Nephron progenitor cell (in vitro differentiated cells): ENCODE results near the gene CHIA.
"Not testable (repeated sequence)": the region's sequence is repeated elsewhere in the genome, so short reads cannot be mapped to it uniquely, and the experiment has no call there.

ENCODE experiments used
- DNase-seq: peaks from one replicate; pipeline ENCODE4 v3.0.0; 2021
- H3K27ac Mint-ChIP-seq: 2 replicates; pipeline ENCODE4 v1.8.0; 2021; ENCODE audit warnings: mild to moderate bottlenecking, moderate library complexity, mixed read lengths
- H3K27me3 Mint-ChIP-seq: 2 replicates; pipeline ENCODE4 v1.8.0; 2021; ENCODE audit warnings: mild to moderate bottlenecking, low read depth, mixed read lengths; ENCODE audit not compliant: poor library complexity
- H3K36me3 Mint-ChIP-seq: 2 replicates; pipeline ENCODE4 v1.8.0; 2021; ENCODE audit warnings: low read depth, mixed read lengths
- H3K4me1 Mint-ChIP-seq: 2 replicates; pipeline ENCODE4 v1.8.0; 2021; ENCODE audit warnings: mixed read lengths
- H3K4me3 Mint-ChIP-seq: 2 replicates; pipeline ENCODE4 v1.8.0; 2021; ENCODE audit warnings: mild to moderate bottlenecking, moderate library complexity, mixed read lengths
- H3K9me3 Mint-ChIP-seq: 2 replicates; pipeline ENCODE4 v1.8.0; 2021; ENCODE audit warnings: mild to moderate bottlenecking, moderate library complexity, mixed read lengths
- CTCF ChIP-seq: fragments of 200-600 bp; sonication (generic); IDR thresholded peaks from 2 replicates; pipeline ENCODE4 v1.5.0; 2021; ENCODE audit warnings: antibody characterized with exemption

CHIA gene

GRCh38 chr1:111346089-111346885 lies 55.6 kb downstream of the CHIA start:
- Mint-ChIP-seq H3K9me3 (no peaks in the 10 kb centered on the region), H3K27me3 (peaks cover 35% of the 10 kb centered on the region), H3K4me3 (peak overlapping the region; percentile 89), H3K27ac (peak overlapping the region; percentile 83), H3K36me3 (no peaks in the 10 kb centered on the region), H3K4me1 (peaks cover 21% of the 10 kb centered on the region)
- no peak for TF ChIP-seq CTCF
- DNase-seq: peak; percentile 91

DNA sequence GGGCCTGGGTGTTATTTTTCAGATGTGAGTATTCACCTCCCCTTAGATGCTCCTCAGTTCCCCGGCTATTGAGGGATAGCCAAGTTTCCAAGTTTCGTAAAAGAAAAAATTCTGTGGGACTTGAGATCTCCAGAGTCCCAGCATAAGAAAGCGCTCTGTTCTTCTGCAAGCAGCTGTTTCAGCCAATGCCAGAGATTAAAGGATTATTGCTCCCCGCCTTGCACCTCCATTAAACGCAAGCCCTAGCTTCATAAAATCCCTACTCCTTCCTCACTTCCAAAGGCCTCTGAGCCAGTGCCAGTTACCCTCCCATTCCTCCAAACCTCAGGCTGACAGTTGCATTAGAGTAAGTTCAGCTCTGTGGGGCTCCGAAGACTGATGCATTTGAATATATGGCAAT lies 56.4 kb downstream of the CHIA start:
- Mint-ChIP-seq H3K27me3 (peaks cover 35% of the 10 kb centered on the region), H3K4me1 (peaks cover 21% of the 10 kb centered on the region), H3K27ac (no peak overlapping the region), H3K4me3 (peak overlapping the region; percentile 89), H3K36me3 (no peaks in the 10 kb centered on the region), H3K9me3 (no peaks in the 10 kb centered on the region)
- no peak for TF ChIP-seq CTCF
- no peak for DNase-seq

DNA sequence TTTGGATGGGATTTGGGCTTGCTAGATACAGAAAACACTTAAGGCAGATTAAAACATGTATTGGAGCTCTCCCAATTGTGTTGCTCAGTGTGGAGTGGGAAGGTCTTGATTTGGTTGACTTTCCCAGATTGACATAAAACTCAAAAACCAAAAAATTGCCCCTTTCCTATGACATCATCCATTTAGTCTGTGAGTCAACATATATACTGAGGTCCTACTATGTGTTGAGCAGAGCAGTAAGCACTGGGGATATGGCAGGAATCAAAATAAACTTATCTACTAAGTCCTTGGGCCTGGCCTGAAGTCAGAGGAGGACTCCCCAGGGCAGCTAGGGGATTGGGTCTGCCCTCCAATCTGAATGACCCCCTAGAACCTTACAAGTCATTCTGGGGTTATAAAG lies 61.0 kb downstream of the CHIA start:
- DNase-seq: no peak
- H3K9me3 Mint-ChIP-seq: no peaks in the 10 kb centered on the region
- no peak overlapping the region for H3K4me3 Mint-ChIP-seq
- no peaks in the 10 kb centered on the region for H3K36me3 Mint-ChIP-seq
- no peak overlapping the region for H3K27ac Mint-ChIP-seq
- H3K27me3 Mint-ChIP-seq: peaks cover 25% of the 10 kb centered on the region
- TF ChIP-seq CTCF: no peak
- peaks cover 7% of the 10 kb centered on the region for H3K4me1 Mint-ChIP-seq

DNA sequence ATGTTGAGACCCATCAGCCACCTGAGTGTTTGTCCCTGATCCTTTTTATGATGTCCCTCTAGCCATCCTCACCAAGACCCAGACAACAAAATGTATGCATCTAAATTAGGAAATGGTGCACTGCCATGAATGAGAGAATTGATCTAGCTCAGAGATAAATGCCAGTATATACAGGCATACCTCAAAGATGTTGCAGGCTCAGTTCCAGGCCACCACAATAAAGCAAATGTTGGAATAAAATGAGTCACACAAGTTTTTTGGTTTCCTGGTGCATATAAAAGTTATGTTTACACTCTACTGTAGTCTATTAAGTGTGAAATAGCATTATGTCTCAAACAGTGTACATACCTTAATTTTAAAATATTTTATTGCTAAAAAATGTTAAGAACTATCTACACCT lies 63.9 kb downstream of the CHIA start:
- no peak for DNase-seq
- peaks cover 3% of the 10 kb centered on the region for H3K4me1 Mint-ChIP-seq
- H3K27me3 Mint-ChIP-seq: peaks cover 7% of the 10 kb centered on the region
- no peaks in the 10 kb centered on the region for H3K9me3 Mint-ChIP-seq
- TF ChIP-seq CTCF: no peak
- no peak overlapping the region for H3K4me3 Mint-ChIP-seq
- H3K27ac Mint-ChIP-seq: no peak overlapping the region
- no peaks in the 10 kb centered on the region for H3K36me3 Mint-ChIP-seq

- no peak for DNase-seq
- no peak for TF ChIP-seq CTCF
- Mint-ChIP-seq H3K4me1 (peaks cover 15% of the 10 kb centered on the region), H3K27ac (no peak overlapping the region), H3K27me3 (peaks cover 7% of the 10 kb centered on the region), H3K4me3 (no peak overlapping the region), H3K9me3 (no peaks in the 10 kb centered on the region), H3K36me3 (no peaks in the 10 kb centered on the region)
These were observed 68.3 kb downstream of the CHIA start for GRCh38 chr1:111358964-111359363.

- no peaks in the 10 kb centered on the region for H3K36me3 Mint-ChIP-seq
- H3K27me3 Mint-ChIP-seq: peaks cover 6% of the 10 kb centered on the region
- DNase-seq: no peak
- peaks cover 15% of the 10 kb centered on the region for H3K4me1 Mint-ChIP-seq
- no peak for TF ChIP-seq CTCF
- H3K9me3 Mint-ChIP-seq: no peaks in the 10 kb centered on the region
- H3K4me3 Mint-ChIP-seq: no peak overlapping the region
- H3K27ac Mint-ChIP-seq: no peak overlapping the region
These were observed 68.7 kb downstream of the CHIA start for GRCh38 chr1:111359376-111359775.

- H3K27ac Mint-ChIP-seq, H3K36me3 Mint-ChIP-seq, H3K27me3 Mint-ChIP-seq, H3K9me3 Mint-ChIP-seq, DNase-seq, H3K4me3 Mint-ChIP-seq: not testable (repeated sequence)
- H3K4me1 Mint-ChIP-seq: peaks cover 22% of the 10 kb centered on the region
These were observed 69.6 kb downstream of the CHIA start for GRCh38 chr1:111360257-111360656.
